Subcutaneous abdominal adipose tissue (tissue), 5 donors: Measurements from ENCODE around the gene NUP214.
A peak's percentile ranks its signal among the peaks of the same experiment; 100 is the strongest.
"Not testable (repeated sequence)": the region's sequence is repeated elsewhere in the genome, so short reads cannot be mapped to it uniquely, and the experiment has no call there.

ENCODE experiments used
- H3K27ac ChIP-seq: one replicate; pipeline ENCODE4 v1.7.0; 2013; ENCODE audit warnings: low read depth, mild to moderate bottlenecking, inconsistent platforms, low read length, moderate library complexity
- H3K27me3 ChIP-seq, 5 donors: one replicate each; pipeline ENCODE4 v1.7.0; 2013; ENCODE audit warnings: low read length in 5 of 5, inconsistent platforms in 1 of 5; ENCODE audit not compliant: control insufficient read depth in 5 of 5, insufficient read depth in 4 of 5
- H3K36me3 ChIP-seq, 5 donors: one replicate each; pipeline ENCODE4 v1.7.0; 2013; ENCODE audit warnings: low read length in 5 of 5; ENCODE audit not compliant: control insufficient read depth in 5 of 5, insufficient read depth in 5 of 5
- H3K4me1 ChIP-seq, 5 donors: one replicate each; pipeline ENCODE4 v1.7.0; 2013; ENCODE audit warnings: low read length in 5 of 5, mild to moderate bottlenecking in 3 of 5, moderate library complexity in 1 of 5; ENCODE audit not compliant: control insufficient read depth in 5 of 5, insufficient read depth in 5 of 5
- H3K4me3 ChIP-seq, 5 donors: one replicate each; pipeline ENCODE4 v1.7.0; 2013; ENCODE audit warnings: low read length in 5 of 5, low read depth in 1 of 5
- H3K9ac ChIP-seq, 5 donors: one replicate each; pipeline ENCODE4 v1.7.0; 2013; ENCODE audit warnings: low read length in 5 of 5, mild to moderate bottlenecking in 4 of 5, moderate library complexity in 3 of 5
- H3K9me3 ChIP-seq, 5 donors: one replicate each; pipeline ENCODE4 v1.7.0; 2013; ENCODE audit warnings: low read length in 5 of 5; ENCODE audit not compliant: control insufficient read depth in 5 of 5
- donor health status: healthy.
- donor health status: healthy.
- donor health status: healthy.
- donor health status: healthy.
- donor health status: healthy.

Gene NUP214

GRCh38 chr9:131244331-131244730 lies 118.9 kb downstream of the NUP214 start:
- H3K4me3 ChIP-seq, H3K9ac ChIP-seq, H3K27ac ChIP-seq, H3K9me3 ChIP-seq, H3K27me3 ChIP-seq, H3K36me3 ChIP-seq, H3K4me1 ChIP-seq: not testable (repeated sequence)

- H3K36me3 ChIP-seq, result no peaks in the 10 kb centered on the region
- H3K27me3 ChIP-seq, result no peaks in the 10 kb centered on the region
- H3K4me1 ChIP-seq, result no peaks in the 10 kb centered on the region
- H3K4me3 ChIP-seq, result no peak overlapping the region
- no peak overlapping the region for H3K27ac ChIP-seq
- no peak overlapping the region for H3K9ac ChIP-seq
- peaks cover 0 to 4% (median 0%) of the 10 kb centered on the region in 5 donors for H3K9me3 ChIP-seq
Measured at GRCh38 chr9:131246618-131247017, 121.2 kb downstream of the NUP214 start.

GRCh38 chr9:131252120-131252519 lies 126.7 kb downstream of the NUP214 start:
- Histone ChIP-seq H3K27me3 (no peaks in the 10 kb centered on the region), H3K27ac (no peak overlapping the region), H3K9ac (peak overlapping the region in 1 of 5 donors; percentile 64), H3K36me3 (no peaks in the 10 kb centered on the region), H3K4me1 (peaks cover 4 to 28% (median 23%) of the 10 kb centered on the region in 5 donors), H3K4me3 (peak overlapping the region in 3 of 5 donors; percentile 36 to 53 (median 40)), H3K9me3 (no peaks in the 10 kb centered on the region)

- H3K4me1 ChIP-seq, result peaks cover 4 to 40% (median 34%) of the 10 kb centered on the region in 5 donors
- H3K9ac ChIP-seq, result no peak overlapping the region
- peak overlapping the region in 1 of 5 donors; percentile 4 for H3K4me3 ChIP-seq
- peaks cover 0 to 5% (median 0%) of the 10 kb centered on the region in 5 donors for H3K36me3 ChIP-seq
- H3K27ac ChIP-seq, result no peak overlapping the region
- no peaks in the 10 kb centered on the region for H3K27me3 ChIP-seq
- H3K9me3 ChIP-seq, result no peaks in the 10 kb centered on the region
Measured at GRCh38 chr9:131253891-131254491, 128.6 kb downstream of the NUP214 start.

GRCh38 chr9:131254626-131255025 lies 129.2 kb downstream of the NUP214 start:
- H3K9me3 ChIP-seq, result no peaks in the 10 kb centered on the region
- H3K4me1 ChIP-seq, result peaks cover 4 to 40% (median 34%) of the 10 kb centered on the region in 5 donors
- no peak overlapping the region for H3K27ac ChIP-seq
- H3K4me3 ChIP-seq, result no peak overlapping the region
- peaks cover 0 to 12% (median 3%) of the 10 kb centered on the region in 5 donors for H3K36me3 ChIP-seq
- no peaks in the 10 kb centered on the region for H3K27me3 ChIP-seq
- H3K9ac ChIP-seq, result peak overlapping the region in 1 of 5 donors; percentile 4

- Histone ChIP-seq H3K9ac (peak overlapping the region in 1 of 5 donors; percentile 58), H3K4me3 (peak overlapping the region in 4 of 5 donors; percentile 43 to 64 (median 50)), H3K4me1 (peaks cover 4 to 40% (median 34%) of the 10 kb centered on the region in 5 donors), H3K36me3 (peaks cover 0 to 22% (median 8%) of the 10 kb centered on the region in 5 donors), H3K27me3 (no peaks in the 10 kb centered on the region), H3K9me3 (no peaks in the 10 kb centered on the region), H3K27ac (peak overlapping the region; percentile 2)
Measured at GRCh38 chr9:131255676-131256197, 130.4 kb downstream of the NUP214 start.

GRCh38 chr9:131257266-131258025 lies 132.1 kb downstream of the NUP214 start:
- no peak overlapping the region for H3K4me3 ChIP-seq
- H3K27me3 ChIP-seq, result no peaks in the 10 kb centered on the region
- H3K9ac ChIP-seq, result no peak overlapping the region
- H3K4me1 ChIP-seq, result peaks cover 4 to 40% (median 34%) of the 10 kb centered on the region in 5 donors
- H3K27ac ChIP-seq, result no peak overlapping the region
- H3K9me3 ChIP-seq, result no peaks in the 10 kb centered on the region
- peaks cover 0 to 28% (median 12%) of the 10 kb centered on the region in 5 donors for H3K36me3 ChIP-seq

- Histone ChIP-seq H3K4me1 (peaks cover 4 to 40% (median 34%) of the 10 kb centered on the region in 5 donors), H3K9ac (peak overlapping the region in 1 of 5 donors; percentile 20), H3K27me3 (no peaks in the 10 kb centered on the region), H3K27ac (no peak overlapping the region), H3K36me3 (peaks cover 0 to 28% (median 12%) of the 10 kb centered on the region in 5 donors), H3K4me3 (no peak overlapping the region), H3K9me3 (no peaks in the 10 kb centered on the region)
Measured at GRCh38 chr9:131258186-131258585, 132.8 kb downstream of the NUP214 start.

GRCh38 chr9:131258698-131259431 lies 133.5 kb downstream of the NUP214 start:
- no peak overlapping the region for H3K9ac ChIP-seq
- no peaks in the 10 kb centered on the region for H3K9me3 ChIP-seq
- peaks cover 4 to 40% (median 34%) of the 10 kb centered on the region in 5 donors for H3K4me1 ChIP-seq
- peaks cover 0 to 28% (median 12%) of the 10 kb centered on the region in 5 donors for H3K36me3 ChIP-seq
- no peak overlapping the region for H3K4me3 ChIP-seq
- H3K27me3 ChIP-seq, result no peaks in the 10 kb centered on the region
- H3K27ac ChIP-seq, result no peak overlapping the region
